SU-DHL-6 (cell line): Measurements from ENCODE around the gene SF3A1.

Source experiments
- EZH2phosphoT487 ChIP-seq: fragments of 200-600 bp; sonication (generic), shearing (Covaris generic); conservative IDR thresholded peaks from 2 replicates; pipeline ENCODE4 v1.6.1; 2018; ENCODE audit warnings: mild to moderate bottlenecking, antibody characterized with exemption, low read length, moderate library complexity, mixed read lengths
- TF ChIP-seq, protein P1 (sequence below): fragments of 200-600 bp; sonication (generic); IDR thresholded peaks from one replicate; pipeline ENCODE4 v1.5.1; 2017; ENCODE audit warnings: antibody characterized with exemption, mild to moderate bottlenecking, low read length, moderate library complexity; ENCODE audit not compliant: insufficient read depth, poor library complexity, severe bottlenecking

DNA sequence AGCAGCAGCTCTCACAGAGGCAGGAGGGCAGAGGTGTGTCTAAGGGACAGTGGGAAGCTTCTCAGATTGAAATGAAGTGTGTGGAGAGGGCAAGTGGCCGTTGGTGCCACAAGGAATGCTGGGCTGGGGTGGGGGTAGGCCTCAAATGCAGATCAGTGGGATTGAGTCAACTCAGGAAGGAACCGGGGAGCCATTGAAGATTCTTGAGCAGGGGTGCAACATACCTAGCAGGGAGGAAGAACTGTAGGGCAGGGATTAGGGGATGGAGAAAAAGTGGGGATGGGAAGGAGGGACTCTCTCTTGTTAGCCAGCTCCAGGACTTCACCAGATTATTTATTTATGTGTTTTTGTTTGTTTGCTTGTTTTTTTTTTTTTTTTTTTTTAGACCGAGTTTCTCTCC, 37.2 kb upstream of the SF3A1 start:
- TF ChIP-seq, protein P1, sequence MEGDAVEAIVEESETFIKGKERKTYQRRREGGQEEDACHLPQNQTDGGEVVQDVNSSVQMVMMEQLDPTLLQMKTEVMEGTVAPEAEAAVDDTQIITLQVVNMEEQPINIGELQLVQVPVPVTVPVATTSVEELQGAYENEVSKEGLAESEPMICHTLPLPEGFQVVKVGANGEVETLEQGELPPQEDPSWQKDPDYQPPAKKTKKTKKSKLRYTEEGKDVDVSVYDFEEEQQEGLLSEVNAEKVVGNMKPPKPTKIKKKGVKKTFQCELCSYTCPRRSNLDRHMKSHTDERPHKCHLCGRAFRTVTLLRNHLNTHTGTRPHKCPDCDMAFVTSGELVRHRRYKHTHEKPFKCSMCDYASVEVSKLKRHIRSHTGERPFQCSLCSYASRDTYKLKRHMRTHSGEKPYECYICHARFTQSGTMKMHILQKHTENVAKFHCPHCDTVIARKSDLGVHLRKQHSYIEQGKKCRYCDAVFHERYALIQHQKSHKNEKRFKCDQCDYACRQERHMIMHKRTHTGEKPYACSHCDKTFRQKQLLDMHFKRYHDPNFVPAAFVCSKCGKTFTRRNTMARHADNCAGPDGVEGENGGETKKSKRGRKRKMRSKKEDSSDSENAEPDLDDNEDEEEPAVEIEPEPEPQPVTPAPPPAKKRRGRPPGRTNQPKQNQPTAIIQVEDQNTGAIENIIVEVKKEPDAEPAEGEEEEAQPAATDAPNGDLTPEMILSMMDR: no peak
- no peak for TF ChIP-seq EZH2phosphoT487
